DND-41 (cell line): ENCODE results near the gene PGM2L1.

Experiments used
- CTCF ChIP-seq: IDR thresholded peaks from 2 replicates; pipeline ENCODE4 v1.5.1; 2012; ENCODE audit warnings: borderline replicate concordance, low read length, moderate library complexity, mild to moderate bottlenecking; ENCODE audit not compliant: poor library complexity, severe bottlenecking; ENCODE audit errors: extremely low read depth
- EZH2 ChIP-seq: IDR thresholded peaks from 3 replicates; pipeline ENCODE4 v1.6.1; 2012; ENCODE audit warnings: borderline replicate concordance, low read depth, mild to moderate bottlenecking, moderate library complexity, low read length, inconsistent platforms; ENCODE audit not compliant: severe bottlenecking

- TF ChIP-seq CTCF = no peak
- no peak for TF ChIP-seq EZH2
Observed at GRCh38 chr11:74442636-74443035, 44.4 kb upstream of the PGM2L1 start.
